ENCODE data around the gene TNFRSF6B.

- no peak for TF ChIP-seq SNAI2 (CRISPR knock-in tag; IDR thresholded peaks at IDR 0.05)
- no peak for TF ChIP-seq CREB5 (CRISPR knock-in tag; IDR thresholded peaks at IDR 0.05; ENCODE audit: low read depth)
- TF ChIP-seq ZNF8 (CRISPR knock-in tag; IDR thresholded peaks at IDR 0.05) = no peak
- TF ChIP-seq PATZ1 (CRISPR knock-in tag; IDR thresholded peaks at IDR 0.05; ENCODE audit: borderline replicate concordance) = no peak
- TF ChIP-seq RARB (CRISPR knock-in tag; IDR thresholded peaks at IDR 0.05) = no peak
- TF ChIP-seq ARNTL (CRISPR knock-in tag; IDR thresholded peaks at IDR 0.05; ENCODE audit: borderline replicate concordance, low read depth) = no peak
- no peak for TF ChIP-seq POU6F1 (CRISPR knock-in tag; IDR thresholded peaks at IDR 0.05; ENCODE audit: borderline replicate concordance, low read depth)
- no peak for TF ChIP-seq ZNF565 (CRISPR knock-in tag; conservative IDR thresholded peaks at IDR 0.05; ENCODE audit: low read depth)
- no peak for TF ChIP-seq TSHZ2 (CRISPR knock-in tag; IDR thresholded peaks at IDR 0.05)
- TF ChIP-seq ZFP30 (CRISPR knock-in tag; IDR thresholded peaks at IDR 0.05) = no peak
- no peak for TF ChIP-seq PPARA (CRISPR knock-in tag; IDR thresholded peaks at IDR 0.05; ENCODE audit: borderline replicate concordance)
- no peak for TF ChIP-seq ISL1 (CRISPR knock-in tag; IDR thresholded peaks at IDR 0.05)
- TF ChIP-seq TOX (CRISPR knock-in tag; IDR thresholded peaks at IDR 0.05; ENCODE audit: borderline replicate concordance) = no peak
- no peak for TF ChIP-seq BACH2 (CRISPR knock-in tag; IDR thresholded peaks at IDR 0.05; ENCODE audit: borderline replicate concordance)
Observed at GRCh38 chr20:63665708-63666107, 30.7 kb upstream of the TNFRSF6B start.

Data from SK-N-SH treated with all-trans-retinoic acid at 6 μM for 48 hours (cell line).